ENCODE measurements around the gene COMMD1. TPM values are rescaled to one million over a fixed set of nuclear protein-coding genes. Genes with fewer than 3 reads are reported as not detected.

The COMMD1 gene
- total RNA-seq, 1 experiment from 2014 or later = 24.7 TPM

DNA sequence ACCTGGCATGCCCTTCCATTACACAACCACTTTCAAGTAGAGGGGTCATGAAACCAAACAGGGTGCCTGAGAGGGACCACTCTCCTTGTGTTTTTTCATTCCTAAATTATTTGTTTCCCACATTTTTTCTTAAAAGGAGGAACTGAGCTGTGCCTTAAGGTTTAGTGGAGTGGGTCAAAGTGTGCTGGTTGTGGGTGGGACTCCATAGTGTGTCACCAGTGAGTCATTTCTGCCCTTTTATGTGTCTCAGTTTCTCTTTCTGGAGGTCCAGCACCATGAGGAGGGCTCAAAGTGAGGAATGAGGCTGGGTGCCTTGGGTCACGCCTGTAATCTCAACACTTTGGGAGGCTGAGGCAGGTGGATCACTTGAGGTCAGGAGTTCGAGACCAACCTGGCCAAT, 37.8 kb downstream of the COMMD1 start:
- TF ChIP-seq ATF1 (CRISPR knock-in tag; IDR thresholded peaks at IDR 0.05) (no peak), ZNF396 (CRISPR knock-in tag; IDR thresholded peaks at IDR 0.05; ENCODE audit: borderline replicate concordance) (no peak), SMAD3 (CRISPR knock-in tag; IDR thresholded peaks at IDR 0.05; ENCODE audit: borderline replicate concordance) (no peak), PRRX2 (CRISPR knock-in tag; IDR thresholded peaks at IDR 0.05) (no peak), HMGA2 (CRISPR knock-in tag; IDR thresholded peaks at IDR 0.05) (no peak), SMAD4 (CRISPR knock-in tag; IDR thresholded peaks at IDR 0.05) (no peak)
- TF ChIP-seq, protein P1, sequence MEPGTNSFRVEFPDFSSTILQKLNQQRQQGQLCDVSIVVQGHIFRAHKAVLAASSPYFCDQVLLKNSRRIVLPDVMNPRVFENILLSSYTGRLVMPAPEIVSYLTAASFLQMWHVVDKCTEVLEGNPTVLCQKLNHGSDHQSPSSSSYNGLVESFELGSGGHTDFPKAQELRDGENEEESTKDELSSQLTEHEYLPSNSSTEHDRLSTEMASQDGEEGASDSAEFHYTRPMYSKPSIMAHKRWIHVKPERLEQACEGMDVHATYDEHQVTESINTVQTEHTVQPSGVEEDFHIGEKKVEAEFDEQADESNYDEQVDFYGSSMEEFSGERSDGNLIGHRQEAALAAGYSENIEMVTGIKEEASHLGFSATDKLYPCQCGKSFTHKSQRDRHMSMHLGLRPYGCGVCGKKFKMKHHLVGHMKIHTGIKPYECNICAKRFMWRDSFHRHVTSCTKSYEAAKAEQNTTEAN (CRISPR knock-in tag; IDR thresholded peaks at IDR 0.05) = no peak
- TF ChIP-seq, protein P2, sequence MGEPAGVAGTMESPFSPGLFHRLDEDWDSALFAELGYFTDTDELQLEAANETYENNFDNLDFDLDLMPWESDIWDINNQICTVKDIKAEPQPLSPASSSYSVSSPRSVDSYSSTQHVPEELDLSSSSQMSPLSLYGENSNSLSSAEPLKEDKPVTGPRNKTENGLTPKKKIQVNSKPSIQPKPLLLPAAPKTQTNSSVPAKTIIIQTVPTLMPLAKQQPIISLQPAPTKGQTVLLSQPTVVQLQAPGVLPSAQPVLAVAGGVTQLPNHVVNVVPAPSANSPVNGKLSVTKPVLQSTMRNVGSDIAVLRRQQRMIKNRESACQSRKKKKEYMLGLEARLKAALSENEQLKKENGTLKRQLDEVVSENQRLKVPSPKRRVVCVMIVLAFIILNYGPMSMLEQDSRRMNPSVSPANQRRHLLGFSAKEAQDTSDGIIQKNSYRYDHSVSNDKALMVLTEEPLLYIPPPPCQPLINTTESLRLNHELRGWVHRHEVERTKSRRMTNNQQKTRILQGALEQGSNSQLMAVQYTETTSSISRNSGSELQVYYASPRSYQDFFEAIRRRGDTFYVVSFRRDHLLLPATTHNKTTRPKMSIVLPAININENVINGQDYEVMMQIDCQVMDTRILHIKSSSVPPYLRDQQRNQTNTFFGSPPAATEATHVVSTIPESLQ (CRISPR knock-in tag; IDR thresholded peaks at IDR 0.05) = no peak
- TF ChIP-seq, protein P3, sequence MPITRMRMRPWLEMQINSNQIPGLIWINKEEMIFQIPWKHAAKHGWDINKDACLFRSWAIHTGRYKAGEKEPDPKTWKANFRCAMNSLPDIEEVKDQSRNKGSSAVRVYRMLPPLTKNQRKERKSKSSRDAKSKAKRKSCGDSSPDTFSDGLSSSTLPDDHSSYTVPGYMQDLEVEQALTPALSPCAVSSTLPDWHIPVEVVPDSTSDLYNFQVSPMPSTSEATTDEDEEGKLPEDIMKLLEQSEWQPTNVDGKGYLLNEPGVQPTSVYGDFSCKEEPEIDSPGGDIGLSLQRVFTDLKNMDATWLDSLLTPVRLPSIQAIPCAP (CRISPR knock-in tag; IDR thresholded peaks at IDR 0.05) = no peak
- Mint-ChIP-seq H3K27me3 (ENCODE audit: low read depth) (no peaks in the 10 kb centered on the region), H3K4me1 (peaks cover 22% of the 10 kb centered on the region), H3K36me3 (no peaks in the 10 kb centered on the region; the same call in 1 of the 2 replicates), H3K27ac (no peak overlapping the region), H3K9me3 (no peaks in the 10 kb centered on the region), H3K4me3 (no peak overlapping the region)
- ATAC-seq (no peak), DNase-seq (ENCODE audit: low spot score) (no peak)
- CTCF ChIA-PET = no interaction called here
- POLR2A ChIA-PET = no interaction called here

DNA sequence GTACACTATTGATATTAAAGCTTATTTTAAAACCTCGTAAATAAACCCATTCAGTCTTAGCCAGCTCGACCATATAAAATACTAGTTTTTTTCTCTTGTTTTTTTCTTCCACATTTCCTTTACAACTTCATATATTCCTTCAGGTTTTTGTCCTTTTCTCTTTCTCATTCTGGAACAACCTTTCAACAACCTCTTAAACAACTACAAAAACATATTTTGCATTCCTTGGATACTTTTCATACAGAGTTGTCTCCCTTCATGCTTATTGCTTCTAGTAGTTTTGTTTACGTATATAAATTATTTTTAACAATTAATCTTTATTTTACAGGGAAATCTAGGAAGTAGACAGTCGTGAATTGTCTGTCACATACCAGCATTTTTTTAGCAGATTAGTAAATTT, 41.2 kb downstream of the COMMD1 start:
- Mint-ChIP-seq H3K27ac (peak overlapping the region; percentile 1; the same call in 1 of the 2 replicates), H3K9me3 (peaks cover 9% of the 10 kb centered on the region), H3K36me3 (peaks cover 8% of the 10 kb centered on the region), H3K4me3 (no peak overlapping the region), H3K4me1 (peaks cover 27% of the 10 kb centered on the region), H3K27me3 (ENCODE audit: low read depth) (no peaks in the 10 kb centered on the region)
- DNase-seq (ENCODE audit: low spot score) = no peak
- ChIA-PET CTCF (no interaction called here), POLR2A (no interaction called here)
- no peak for ATAC-seq
- TF ChIP-seq FOXK1 (CRISPR knock-in tag; IDR thresholded peaks at IDR 0.05) = no peak
- no peak for TF ChIP-seq JAZF1 (CRISPR knock-in tag; IDR thresholded peaks at IDR 0.05)
- TF ChIP-seq GTF2I (CRISPR knock-in tag; conservative IDR thresholded peaks at IDR 0.05) = no peak
- TF ChIP-seq, protein P4, sequence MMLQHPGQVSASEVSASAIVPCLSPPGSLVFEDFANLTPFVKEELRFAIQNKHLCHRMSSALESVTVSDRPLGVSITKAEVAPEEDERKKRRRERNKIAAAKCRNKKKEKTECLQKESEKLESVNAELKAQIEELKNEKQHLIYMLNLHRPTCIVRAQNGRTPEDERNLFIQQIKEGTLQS (CRISPR knock-in tag; conservative IDR thresholded peaks at IDR 0.05) = no peak
- TF ChIP-seq FOXJ3 (CRISPR knock-in tag; IDR thresholded peaks at IDR 0.05; ENCODE audit: borderline replicate concordance) = no peak
- TF ChIP-seq, protein P1 (CRISPR knock-in tag; IDR thresholded peaks at IDR 0.05) = no peak
- TF ChIP-seq, protein P5, sequence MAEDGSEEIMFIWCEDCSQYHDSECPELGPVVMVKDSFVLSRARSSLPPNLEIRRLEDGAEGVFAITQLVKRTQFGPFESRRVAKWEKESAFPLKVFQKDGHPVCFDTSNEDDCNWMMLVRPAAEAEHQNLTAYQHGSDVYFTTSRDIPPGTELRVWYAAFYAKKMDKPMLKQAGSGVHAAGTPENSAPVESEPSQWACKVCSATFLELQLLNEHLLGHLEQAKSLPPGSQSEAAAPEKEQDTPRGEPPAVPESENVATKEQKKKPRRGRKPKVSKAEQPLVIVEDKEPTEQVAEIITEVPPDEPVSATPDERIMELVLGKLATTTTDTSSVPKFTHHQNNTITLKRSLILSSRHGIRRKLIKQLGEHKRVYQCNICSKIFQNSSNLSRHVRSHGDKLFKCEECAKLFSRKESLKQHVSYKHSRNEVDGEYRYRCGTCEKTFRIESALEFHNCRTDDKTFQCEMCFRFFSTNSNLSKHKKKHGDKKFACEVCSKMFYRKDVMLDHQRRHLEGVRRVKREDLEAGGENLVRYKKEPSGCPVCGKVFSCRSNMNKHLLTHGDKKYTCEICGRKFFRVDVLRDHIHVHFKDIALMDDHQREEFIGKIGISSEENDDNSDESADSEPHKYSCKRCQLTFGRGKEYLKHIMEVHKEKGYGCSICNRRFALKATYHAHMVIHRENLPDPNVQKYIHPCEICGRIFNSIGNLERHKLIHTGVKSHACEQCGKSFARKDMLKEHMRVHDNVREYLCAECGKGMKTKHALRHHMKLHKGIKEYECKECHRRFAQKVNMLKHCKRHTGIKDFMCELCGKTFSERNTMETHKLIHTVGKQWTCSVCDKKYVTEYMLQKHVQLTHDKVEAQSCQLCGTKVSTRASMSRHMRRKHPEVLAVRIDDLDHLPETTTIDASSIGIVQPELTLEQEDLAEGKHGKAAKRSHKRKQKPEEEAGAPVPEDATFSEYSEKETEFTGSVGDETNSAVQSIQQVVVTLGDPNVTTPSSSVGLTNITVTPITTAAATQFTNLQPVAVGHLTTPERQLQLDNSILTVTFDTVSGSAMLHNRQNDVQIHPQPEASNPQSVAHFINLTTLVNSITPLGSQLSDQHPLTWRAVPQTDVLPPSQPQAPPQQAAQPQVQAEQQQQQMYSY (CRISPR knock-in tag; IDR thresholded peaks at IDR 0.05) = no peak
- no peak for TF ChIP-seq ELF4 (CRISPR knock-in tag; IDR thresholded peaks at IDR 0.05; ENCODE audit: low read depth)
- TF ChIP-seq ZNF396 (CRISPR knock-in tag; IDR thresholded peaks at IDR 0.05; ENCODE audit: borderline replicate concordance) = no peak
- no peak for TF ChIP-seq IRF2 (CRISPR knock-in tag; IDR thresholded peaks at IDR 0.05; ENCODE audit: borderline replicate concordance, low read depth)
- TF ChIP-seq, protein P6, sequence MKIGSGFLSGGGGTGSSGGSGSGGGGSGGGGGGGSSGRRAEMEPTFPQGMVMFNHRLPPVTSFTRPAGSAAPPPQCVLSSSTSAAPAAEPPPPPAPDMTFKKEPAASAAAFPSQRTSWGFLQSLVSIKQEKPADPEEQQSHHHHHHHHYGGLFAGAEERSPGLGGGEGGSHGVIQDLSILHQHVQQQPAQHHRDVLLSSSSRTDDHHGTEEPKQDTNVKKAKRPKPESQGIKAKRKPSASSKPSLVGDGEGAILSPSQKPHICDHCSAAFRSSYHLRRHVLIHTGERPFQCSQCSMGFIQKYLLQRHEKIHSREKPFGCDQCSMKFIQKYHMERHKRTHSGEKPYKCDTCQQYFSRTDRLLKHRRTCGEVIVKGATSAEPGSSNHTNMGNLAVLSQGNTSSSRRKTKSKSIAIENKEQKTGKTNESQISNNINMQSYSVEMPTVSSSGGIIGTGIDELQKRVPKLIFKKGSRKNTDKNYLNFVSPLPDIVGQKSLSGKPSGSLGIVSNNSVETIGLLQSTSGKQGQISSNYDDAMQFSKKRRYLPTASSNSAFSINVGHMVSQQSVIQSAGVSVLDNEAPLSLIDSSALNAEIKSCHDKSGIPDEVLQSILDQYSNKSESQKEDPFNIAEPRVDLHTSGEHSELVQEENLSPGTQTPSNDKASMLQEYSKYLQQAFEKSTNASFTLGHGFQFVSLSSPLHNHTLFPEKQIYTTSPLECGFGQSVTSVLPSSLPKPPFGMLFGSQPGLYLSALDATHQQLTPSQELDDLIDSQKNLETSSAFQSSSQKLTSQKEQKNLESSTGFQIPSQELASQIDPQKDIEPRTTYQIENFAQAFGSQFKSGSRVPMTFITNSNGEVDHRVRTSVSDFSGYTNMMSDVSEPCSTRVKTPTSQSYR (CRISPR knock-in tag; IDR thresholded peaks at IDR 0.05) = no peak
- TF ChIP-seq PRRX2 (CRISPR knock-in tag; IDR thresholded peaks at IDR 0.05) = no peak
- TF ChIP-seq, protein P7, sequence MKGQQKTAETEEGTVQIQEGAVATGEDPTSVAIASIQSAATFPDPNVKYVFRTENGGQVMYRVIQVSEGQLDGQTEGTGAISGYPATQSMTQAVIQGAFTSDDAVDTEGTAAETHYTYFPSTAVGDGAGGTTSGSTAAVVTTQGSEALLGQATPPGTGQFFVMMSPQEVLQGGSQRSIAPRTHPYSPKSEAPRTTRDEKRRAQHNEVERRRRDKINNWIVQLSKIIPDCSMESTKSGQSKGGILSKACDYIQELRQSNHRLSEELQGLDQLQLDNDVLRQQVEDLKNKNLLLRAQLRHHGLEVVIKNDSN (CRISPR knock-in tag; IDR thresholded peaks at IDR 0.05) = no peak
- TF ChIP-seq ZNF219 (CRISPR knock-in tag; IDR thresholded peaks at IDR 0.05; ENCODE audit: borderline replicate concordance) = no peak
- TF ChIP-seq, protein P8, sequence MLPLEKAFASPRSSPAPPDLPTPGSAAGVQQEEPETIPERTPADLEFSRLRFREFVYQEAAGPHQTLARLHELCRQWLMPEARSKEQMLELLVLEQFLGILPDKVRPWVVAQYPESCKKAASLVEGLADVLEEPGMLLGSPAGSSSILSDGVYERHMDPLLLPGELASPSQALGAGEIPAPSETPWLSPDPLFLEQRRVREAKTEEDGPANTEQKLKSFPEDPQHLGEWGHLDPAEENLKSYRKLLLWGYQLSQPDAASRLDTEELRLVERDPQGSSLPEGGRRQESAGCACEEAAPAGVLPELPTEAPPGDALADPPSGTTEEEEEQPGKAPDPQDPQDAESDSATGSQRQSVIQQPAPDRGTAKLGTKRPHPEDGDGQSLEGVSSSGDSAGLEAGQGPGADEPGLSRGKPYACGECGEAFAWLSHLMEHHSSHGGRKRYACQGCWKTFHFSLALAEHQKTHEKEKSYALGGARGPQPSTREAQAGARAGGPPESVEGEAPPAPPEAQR (CRISPR knock-in tag; IDR thresholded peaks at IDR 0.05) = no peak

Data from WTC11 (cell line).